Omental fat pad (tissue), 4 donors: Measurements from ENCODE around the gene OSBP2. TPM values are rescaled to one million over a fixed set of nuclear protein-coding genes. Genes with fewer than 3 reads are reported as not detected.
A peak's percentile ranks its signal among the peaks of the same experiment; 100 is the strongest.

Source experiments
- ATAC-seq: fragments of 150-250 bp; one replicate; pipeline ENCODE4 v1.9.1; 2016; ENCODE audit warnings: mild to moderate bottlenecking, moderate library complexity; ENCODE audit not compliant: low FRiP score
- DNase-seq: peaks from one replicate; pipeline ENCODE4 v3.0.0-alpha.2; 2019; ENCODE audit warnings: low spot score
- total RNA-seq, 4 donors: library from RNA; depleted of rRNA; stranded (reverse); fragments of >200 nt; gene quantifications; one replicate each; pipeline ENCODE4 v1.1.0, GENCODE V29; 2016
- TF ChIP-seq, protein P1 (sequence below), 3 donors: fragments of 450-650 bp; IDR thresholded peaks; one replicate each; pipeline ENCODE4 v1.5.1; 2016 to 2017; ENCODE audit warnings: antibody characterized with exemption in 3 of 3, mild to moderate bottlenecking in 3 of 3, moderate library complexity in 2 of 3

The OSBP2 gene
- total RNA-seq, 4 donors from 2014 or later, result 1.3 to 7.4 (median 4.4) TPM

DNA sequence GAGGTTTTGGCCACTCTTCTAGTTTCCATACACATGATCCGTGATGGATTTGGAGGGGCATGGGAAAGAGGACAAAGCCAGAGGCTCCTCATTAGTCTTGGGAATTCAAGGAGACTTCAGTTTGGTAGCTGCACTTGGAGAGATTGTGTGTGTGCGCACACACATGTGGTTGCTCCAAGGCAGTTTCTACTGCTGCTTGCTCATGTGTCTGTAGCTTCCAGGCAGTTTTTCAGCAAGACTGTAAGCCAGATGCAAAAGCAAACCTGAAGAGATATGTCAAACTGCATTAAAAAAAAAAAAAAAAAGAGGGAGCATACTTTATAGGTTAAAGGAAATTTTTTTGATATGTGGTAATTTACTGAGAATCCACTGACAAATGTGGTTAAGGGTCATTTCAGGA, 95.7 kb downstream of the OSBP2 start:
- TF ChIP-seq, protein P1, sequence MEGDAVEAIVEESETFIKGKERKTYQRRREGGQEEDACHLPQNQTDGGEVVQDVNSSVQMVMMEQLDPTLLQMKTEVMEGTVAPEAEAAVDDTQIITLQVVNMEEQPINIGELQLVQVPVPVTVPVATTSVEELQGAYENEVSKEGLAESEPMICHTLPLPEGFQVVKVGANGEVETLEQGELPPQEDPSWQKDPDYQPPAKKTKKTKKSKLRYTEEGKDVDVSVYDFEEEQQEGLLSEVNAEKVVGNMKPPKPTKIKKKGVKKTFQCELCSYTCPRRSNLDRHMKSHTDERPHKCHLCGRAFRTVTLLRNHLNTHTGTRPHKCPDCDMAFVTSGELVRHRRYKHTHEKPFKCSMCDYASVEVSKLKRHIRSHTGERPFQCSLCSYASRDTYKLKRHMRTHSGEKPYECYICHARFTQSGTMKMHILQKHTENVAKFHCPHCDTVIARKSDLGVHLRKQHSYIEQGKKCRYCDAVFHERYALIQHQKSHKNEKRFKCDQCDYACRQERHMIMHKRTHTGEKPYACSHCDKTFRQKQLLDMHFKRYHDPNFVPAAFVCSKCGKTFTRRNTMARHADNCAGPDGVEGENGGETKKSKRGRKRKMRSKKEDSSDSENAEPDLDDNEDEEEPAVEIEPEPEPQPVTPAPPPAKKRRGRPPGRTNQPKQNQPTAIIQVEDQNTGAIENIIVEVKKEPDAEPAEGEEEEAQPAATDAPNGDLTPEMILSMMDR (IDR thresholded peaks at IDR 0.05), result no peak
- ATAC-seq, result no peak
- DNase-seq, result no peak

DNA sequence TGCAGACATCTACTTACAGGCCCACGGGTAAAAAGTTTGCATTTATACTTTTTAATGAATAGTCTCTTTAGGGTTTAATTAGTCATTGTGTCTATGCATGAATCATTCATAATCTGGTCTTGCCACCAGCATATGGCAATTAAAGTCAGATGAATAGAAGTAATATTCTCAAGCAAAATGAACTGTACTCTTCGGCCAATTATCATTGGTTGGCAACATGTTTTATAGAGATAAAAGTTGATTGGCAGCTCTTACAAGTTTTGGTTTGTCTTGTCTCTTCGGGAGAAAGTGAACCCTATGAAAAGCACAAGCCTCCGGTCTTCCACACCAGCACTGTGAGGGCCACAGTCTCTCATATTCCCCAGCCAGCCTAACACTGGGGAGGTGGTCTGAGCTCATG, 97.8 kb downstream of the OSBP2 start:
- ATAC-seq (no peak), DNase-seq (no peak)
- TF ChIP-seq, protein P1 (IDR thresholded peaks at IDR 0.05), result no peak

DNA sequence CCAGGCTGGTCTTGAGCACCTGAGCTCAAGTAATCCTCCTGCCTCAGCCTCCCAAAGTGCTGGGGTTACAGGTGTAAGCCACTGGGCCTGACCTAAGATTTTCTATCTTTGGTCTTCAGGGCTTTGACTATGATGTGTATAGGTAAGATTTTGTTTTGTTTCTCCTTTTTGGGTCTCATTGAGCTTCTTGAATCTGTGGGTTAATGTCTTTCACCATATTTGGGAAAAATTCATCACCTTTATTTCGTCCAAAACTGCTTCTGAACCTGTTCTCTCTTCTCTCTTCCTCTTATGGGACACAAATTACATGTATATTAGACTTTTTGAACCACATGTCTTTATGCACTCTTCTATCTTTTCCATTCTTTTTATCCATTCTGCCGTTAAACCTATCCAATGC, 100.4 kb downstream of the OSBP2 start:
- DNase-seq (no peak), ATAC-seq (no peak)
- TF ChIP-seq, protein P1 (IDR thresholded peaks at IDR 0.05), result no peak

DNA sequence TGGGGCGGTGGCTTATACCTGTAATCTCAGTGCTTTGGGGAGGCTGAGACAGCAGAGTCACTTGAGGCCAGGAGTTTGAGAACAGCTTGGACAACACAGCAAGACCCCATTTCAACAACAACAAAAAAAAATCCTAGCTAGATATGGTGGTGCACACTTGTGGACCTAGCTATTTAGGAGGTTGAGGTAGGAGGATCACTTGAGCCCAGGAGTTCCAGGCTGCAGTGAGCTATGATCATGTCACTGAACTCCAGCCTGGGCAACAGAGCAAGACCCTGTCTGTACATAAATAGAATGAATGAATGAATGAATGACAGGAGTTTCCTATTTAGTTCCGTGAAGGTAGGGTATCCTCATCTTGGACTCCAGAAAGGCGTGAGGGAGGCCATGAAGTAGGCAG, 107.0 kb downstream of the OSBP2 start:
- ATAC-seq (no peak), DNase-seq (no peak)
- TF ChIP-seq, protein P1 (IDR thresholded peaks at IDR 0.05), result no peak

DNA sequence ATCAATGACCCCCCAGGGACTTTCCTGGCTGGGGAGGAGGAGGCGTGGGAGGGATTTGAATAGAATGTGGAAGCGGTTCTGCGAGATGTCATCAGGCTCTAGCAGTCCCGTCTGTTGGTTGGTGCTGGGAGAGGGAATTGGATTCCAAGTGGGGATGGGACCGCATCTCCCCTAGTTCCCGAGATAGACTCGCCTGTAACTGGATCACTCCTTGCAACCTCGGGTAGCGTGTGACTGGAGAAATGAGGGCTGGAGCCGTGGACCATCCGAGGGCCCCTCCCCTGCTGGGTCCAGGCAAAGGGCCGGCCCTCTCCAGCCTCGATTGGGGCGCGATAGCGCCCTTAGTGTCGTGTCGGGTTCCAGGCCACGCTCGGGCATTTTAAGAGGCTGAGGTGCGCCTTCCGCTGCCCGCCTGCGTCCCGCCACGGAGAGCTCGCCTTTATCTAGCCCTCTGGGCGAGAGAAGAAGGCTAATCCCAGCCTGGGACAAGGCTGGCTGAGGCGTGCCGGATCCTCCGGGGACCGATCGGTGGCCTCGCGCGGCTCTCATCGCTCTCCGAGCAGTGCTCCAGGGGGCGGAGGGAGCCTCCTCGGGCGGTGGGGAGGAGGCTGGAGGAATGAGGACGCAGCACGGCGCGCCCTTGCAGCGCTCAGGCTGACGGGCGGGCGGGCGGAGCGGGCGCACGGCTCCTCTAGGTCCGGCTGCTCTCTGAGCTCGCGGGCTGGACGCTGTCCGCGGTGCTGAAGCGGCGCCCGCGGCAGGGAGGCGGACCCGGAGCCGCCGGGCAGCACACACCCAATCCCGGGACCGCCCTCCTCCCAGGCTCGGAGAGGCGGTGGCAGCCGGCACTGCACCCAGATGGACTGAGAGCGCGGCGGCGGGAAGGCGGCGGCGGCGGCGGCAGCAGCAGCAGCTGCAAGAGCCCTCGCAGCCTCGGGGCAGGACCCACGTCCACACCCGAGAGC, 107.8 kb downstream of the OSBP2 start:
- DNase-seq (peak; percentile 36), ATAC-seq (peak; percentile 99)
- TF ChIP-seq, protein P1 (IDR thresholded peaks at IDR 0.05), result no peak

DNA sequence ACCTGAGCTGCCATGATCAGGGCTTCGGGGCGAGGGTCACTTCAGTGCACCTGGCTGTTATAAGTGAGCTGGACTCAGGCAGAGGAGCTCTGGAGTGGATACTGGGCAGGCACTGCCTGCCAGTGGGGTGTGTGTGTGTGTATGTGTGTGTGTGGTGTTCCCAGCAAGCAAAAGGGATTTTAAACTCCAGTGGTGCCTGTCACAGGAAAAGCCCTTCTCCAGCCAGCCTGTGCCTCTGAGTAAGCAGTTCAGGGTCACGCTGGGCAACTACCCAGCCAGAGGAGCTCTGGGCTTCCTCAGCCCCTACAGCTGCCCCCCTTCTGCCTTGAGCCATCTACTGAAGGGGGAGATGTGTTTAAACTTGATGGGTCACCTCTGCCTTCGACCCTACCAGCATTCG, 109.0 kb downstream of the OSBP2 start:
- no peak for DNase-seq
- ATAC-seq, result no peak
- TF ChIP-seq, protein P1 (IDR thresholded peaks at IDR 0.05), result no peak

DNA sequence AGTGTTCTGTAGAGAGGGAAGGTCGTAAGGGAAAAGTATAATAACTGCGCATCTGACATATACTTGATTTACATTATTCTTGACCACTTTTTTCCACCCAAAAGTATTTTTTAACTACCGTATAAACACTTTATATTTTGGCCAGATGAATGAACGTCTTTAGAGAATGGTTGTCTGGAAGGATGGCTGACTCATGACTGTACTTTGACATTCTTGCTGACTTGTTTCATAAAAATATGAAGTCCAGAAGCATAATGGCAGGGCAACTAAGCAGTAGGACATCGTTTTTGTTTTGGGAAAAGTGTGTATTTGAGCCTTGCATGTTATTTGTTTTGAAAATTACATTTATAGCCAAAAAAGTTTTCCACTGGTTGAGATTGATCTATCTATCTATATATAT, 110.0 kb downstream of the OSBP2 start:
- DNase-seq (no peak), ATAC-seq (no peak)
- TF ChIP-seq, protein P1 (IDR thresholded peaks at IDR 0.05), result no peak
